Transverse colon (tissue), 3 donors: ENCODE data around the gene MRPL14.

Experiments
- CTCF ChIP-seq, 5 experiments: fragments of 200-600 bp in 3 of 5; fragments of 450-650 bp in 2 of 5; sonication (generic) in 3 of 5; IDR thresholded peaks; 1 replicate in 2 of 5; 2 replicates in 3 of 5; pipeline ENCODE4 v1.5.1; 2016 to 2017; ENCODE audit warnings: antibody characterized with exemption in 5 of 5, inconsistent platforms in 3 of 5, mild to moderate bottlenecking in 2 of 5, moderate library complexity in 1 of 5
- POLR2A ChIP-seq: fragments of 450-650 bp; IDR thresholded peaks from one replicate; pipeline ENCODE4 v1.6.1; 2016; ENCODE audit warnings: antibody characterized with exemption, mild to moderate bottlenecking, moderate library complexity

- TF ChIP-seq POLR2A (no peak), CTCF (IDR thresholded peaks at IDR 0.05) (no peak)
Measured at GRCh38 chr6:44077214-44077946, 49.9 kb downstream of the MRPL14 start.
